Smooth muscle cell (in vitro differentiated cells): ENCODE measurements around the gene COMT. TPM values are rescaled to one million over a fixed set of nuclear protein-coding genes. Genes with fewer than 3 reads are reported as not detected.

Source experiments
- DNase-seq: peaks from one replicate; lab custom pipeline; 2025; ENCODE audit not compliant: unreplicated experiment; lab: John Stamatoyannopoulos, UW
- H2AFZ ChIP-seq: fragments of 200-600 bp; sonication (generic); 2 replicates; pipeline ENCODE4 v1.6.0; 2016; ENCODE audit warnings: antibody characterized with exemption, low read depth, mild to moderate bottlenecking
- H3F3A ChIP-seq: fragments of 200-600 bp; sonication (generic); 2 replicates; pipeline ENCODE4 v1.6.0; 2017; ENCODE audit warnings: antibody characterized with exemption, low read depth
- H3K27ac ChIP-seq: fragments of 200-600 bp; sonication (generic); 2 replicates; pipeline ENCODE4 v1.5.1; 2016; ENCODE audit warnings: low read depth, mild to moderate bottlenecking
- H3K27me3 ChIP-seq: fragments of 200-600 bp; sonication (generic); 2 replicates; pipeline ENCODE4 v1.6.1; 2016; ENCODE audit warnings: low read depth, mild to moderate bottlenecking
- H3K36me3 ChIP-seq: fragments of 200-600 bp; sonication (generic); 2 replicates; pipeline ENCODE4 v1.5.1; 2016; ENCODE audit warnings: low read depth
- H3K4me1 ChIP-seq: fragments of 200-600 bp; sonication (generic); 2 replicates; pipeline ENCODE4 v1.5.1; 2016; ENCODE audit warnings: low read depth
- H3K4me2 ChIP-seq: fragments of 200-600 bp; sonication (generic); 2 replicates; pipeline ENCODE4 v1.6.0; 2016; ENCODE audit warnings: mild to moderate bottlenecking
- H3K4me3 ChIP-seq: fragments of 200-600 bp; sonication (generic); 2 replicates; pipeline ENCODE4 v1.5.1; 2016; ENCODE audit warnings: mild to moderate bottlenecking
- H3K79me2 ChIP-seq: fragments of 200-600 bp; sonication (generic); 2 replicates; pipeline ENCODE4 v1.6.0; 2016; ENCODE audit warnings: low read depth, mild to moderate bottlenecking
- H3K9ac ChIP-seq: fragments of 200-600 bp; sonication (generic); 2 replicates; pipeline ENCODE4 v1.6.0; 2016; ENCODE audit warnings: low read depth
- H3K9me3 ChIP-seq: fragments of 200-600 bp; sonication (generic); replicated peaks from 2 replicates; pipeline ENCODE4 v1.5.1; 2016; ENCODE audit warnings: low read depth
- H4K20me1 ChIP-seq: fragments of 200-600 bp; sonication (generic); 2 replicates; pipeline ENCODE4 v1.6.0; 2016; ENCODE audit warnings: low read depth
- WGBS: methylation state at CpG from one replicate; pipeline ENCODE4 v1.1.7; 2016; ENCODE audit warnings: low lambda C conversion rate; 5-methylcytosine and 5-hydroxymethylcytosine counted together
- polyA plus RNA-seq: library from polyadenylated mRNA; unstranded; fragments of >200 nt; fragmentation: Nextera tagmentation; extraction: Ambion mirVana; gene quantifications from 2 replicates; pipeline ENCODE4 v1.2.1, GENCODE V29; 2016
- total RNA-seq: library from RNA; depleted of rRNA; stranded (reverse); fragments of >200 nt; gene quantifications from 2 replicates; pipeline ENCODE4 v1.2.3, GENCODE V29; 2014
- TF ChIP-seq, protein P1 (sequence below): fragments of 200-600 bp; sonication (generic); IDR thresholded peaks from 2 replicates; pipeline ENCODE4 v1.5.1; 2017; ENCODE audit warnings: borderline replicate concordance, mild to moderate bottlenecking, antibody characterized with exemption; ENCODE audit not compliant: insufficient read depth, poor library complexity, severe bottlenecking

The COMT gene
- total and polyA plus RNA-seq, 2 experiments from 2014 or later, result 4.1 to 6.2 TPM

GRCh38 chr22:19893363-19893762 is 48.2 kb upstream of the COMT start:
- Histone ChIP-seq H3K36me3 (no peaks in the 10 kb centered on the region), H3K4me1 (peaks cover 22% of the 10 kb centered on the region)

GRCh38 chr22:19895160-19895849 is 46.3 kb upstream of the COMT start:
- H3K79me2 ChIP-seq, result no peaks in the 10 kb centered on the region
- DNase-seq, result no peak
- H3F3A ChIP-seq, result no peaks in the 10 kb centered on the region
- no peaks in the 10 kb centered on the region for H4K20me1 ChIP-seq
- no peak overlapping the region for H3K4me2 ChIP-seq
- peaks cover 22% of the 10 kb centered on the region for H3K4me1 ChIP-seq
- no peak overlapping the region for H3K4me3 ChIP-seq
- no peak overlapping the region for H3K27ac ChIP-seq
- TF ChIP-seq, protein P1, sequence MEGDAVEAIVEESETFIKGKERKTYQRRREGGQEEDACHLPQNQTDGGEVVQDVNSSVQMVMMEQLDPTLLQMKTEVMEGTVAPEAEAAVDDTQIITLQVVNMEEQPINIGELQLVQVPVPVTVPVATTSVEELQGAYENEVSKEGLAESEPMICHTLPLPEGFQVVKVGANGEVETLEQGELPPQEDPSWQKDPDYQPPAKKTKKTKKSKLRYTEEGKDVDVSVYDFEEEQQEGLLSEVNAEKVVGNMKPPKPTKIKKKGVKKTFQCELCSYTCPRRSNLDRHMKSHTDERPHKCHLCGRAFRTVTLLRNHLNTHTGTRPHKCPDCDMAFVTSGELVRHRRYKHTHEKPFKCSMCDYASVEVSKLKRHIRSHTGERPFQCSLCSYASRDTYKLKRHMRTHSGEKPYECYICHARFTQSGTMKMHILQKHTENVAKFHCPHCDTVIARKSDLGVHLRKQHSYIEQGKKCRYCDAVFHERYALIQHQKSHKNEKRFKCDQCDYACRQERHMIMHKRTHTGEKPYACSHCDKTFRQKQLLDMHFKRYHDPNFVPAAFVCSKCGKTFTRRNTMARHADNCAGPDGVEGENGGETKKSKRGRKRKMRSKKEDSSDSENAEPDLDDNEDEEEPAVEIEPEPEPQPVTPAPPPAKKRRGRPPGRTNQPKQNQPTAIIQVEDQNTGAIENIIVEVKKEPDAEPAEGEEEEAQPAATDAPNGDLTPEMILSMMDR, result no peak
- no peak overlapping the region for H3K9ac ChIP-seq
- no peak overlapping the region for H2AFZ ChIP-seq
- 93% methylated on average over 21 of the region's 23 CpGs for WGBS
- no peaks in the 10 kb centered on the region for H3K36me3 ChIP-seq
- no peaks in the 10 kb centered on the region for H3K27me3 ChIP-seq
- no peaks in the 10 kb centered on the region for H3K9me3 ChIP-seq

More at GRCh38 chr22:19893363-19893762, 48.2 kb upstream of the COMT start:
- Histone ChIP-seq H3K9me3 (no peaks in the 10 kb centered on the region), H3K4me2 (no peak overlapping the region), H3F3A (no peaks in the 10 kb centered on the region), H3K9ac (no peak overlapping the region), H2AFZ (no peak overlapping the region), H3K27ac (no peak overlapping the region), H3K4me3 (no peak overlapping the region), H3K27me3 (no peaks in the 10 kb centered on the region), H3K79me2 (no peaks in the 10 kb centered on the region), H4K20me1 (no peaks in the 10 kb centered on the region)
- DNase-seq, result no peak
- WGBS, result 89% methylated on average over 15 of the region's 15 CpGs
- TF ChIP-seq, protein P1, result no peak

- Histone ChIP-seq H3K4me2 (no peak overlapping the region), H3K27me3 (no peaks in the 10 kb centered on the region), H4K20me1 (no peaks in the 10 kb centered on the region), H3K27ac (no peak overlapping the region), H3K4me3 (no peak overlapping the region), H3K79me2 (no peaks in the 10 kb centered on the region), H3K9ac (no peak overlapping the region), H3K4me1 (peaks cover 13% of the 10 kb centered on the region), H2AFZ (no peak overlapping the region), H3K9me3 (no peaks in the 10 kb centered on the region), H3K36me3 (no peaks in the 10 kb centered on the region), H3F3A (no peaks in the 10 kb centered on the region)
- no peak for DNase-seq
- WGBS, result 78% methylated on average over 15 of the region's 15 CpGs
- TF ChIP-seq, protein P1, result no peak
Measured at GRCh38 chr22:19896665-19897355, 44.8 kb upstream of the COMT start.
